PC-3 (cell line): ENCODE measurements around the gene BRPF1. TPM values are rescaled to one million over a fixed set of nuclear protein-coding genes. Genes with fewer than 3 reads are reported as not detected.

ENCODE experiments used
- ATAC-seq: fragments of 200-7000 bp; cut with Tn5 transposase; 2 replicates; pipeline ENCODE4 v1.9.1; 2020; ENCODE audit warnings: mild to moderate bottlenecking, moderate library complexity
- BruUV-seq: library from RNA; stranded (reverse); fragments of 400-500 nt; replicated peaks from 2 replicates; lab custom pipeline; 2021; lab: Mats Ljungman, UMichigan
- CTCF ChIA-PET: fragments of 300-600 bp; sonication (Branson Sonifier 250); formaldehyde crosslinking; loops from one replicate; lab custom pipeline; 2022; ENCODE audit warnings: antibody characterized with exemption; lab: Charles Lee
- POLR2A ChIA-PET: fragments of 300-600 bp; sonication (Branson Sonifier 250); formaldehyde crosslinking; loops from one replicate; lab custom pipeline; 2022; ENCODE audit warnings: antibody characterized with exemption; ENCODE audit not compliant: unreplicated experiment; lab: Charles Lee
- DNase-seq: peaks from one replicate; pipeline ENCODE4 v3.0.0-alpha.2; 2015
- H2AFZ ChIP-seq: fragments of 300-600 bp; sonication (generic); 2 replicates; pipeline ENCODE4 v1.6.0; 2016; ENCODE audit warnings: antibody characterized with exemption, low read length
- H3F3A ChIP-seq: fragments of 300-600 bp; sonication (generic); one replicate; pipeline ENCODE4 v1.6.0; 2017; ENCODE audit warnings: antibody characterized with exemption, low read length, control low read depth, mild to moderate bottlenecking; ENCODE audit not compliant: unreplicated experiment
- H3K27ac ChIP-seq: fragments of 300-600 bp; sonication (generic); 2 replicates; pipeline ENCODE4 v1.5.1; 2016; ENCODE audit warnings: mild to moderate bottlenecking, low read length
- H3K27me3 ChIP-seq: fragments of 300-600 bp; sonication (generic); 2 replicates; pipeline ENCODE4 v1.6.1; 2016; ENCODE audit warnings: low read length, mixed read lengths
- H3K36me3 ChIP-seq: fragments of 300-600 bp; sonication (generic); 2 replicates; pipeline ENCODE4 v1.6.1; 2016; ENCODE audit warnings: low read depth, mixed run types, low read length, mixed read lengths
- H3K4me1 ChIP-seq: fragments of 300-600 bp; sonication (generic); 2 replicates; pipeline ENCODE4 v1.5.1; 2016; ENCODE audit warnings: low read length; ENCODE audit not compliant: insufficient read depth
- H3K4me2 ChIP-seq: fragments of 300-600 bp; sonication (generic); 2 replicates; pipeline ENCODE4 v1.6.0; 2016; ENCODE audit warnings: low read length
- H3K4me3 ChIP-seq: fragments of 300-600 bp; sonication (generic); 2 replicates; pipeline ENCODE4 v1.5.1; 2016; ENCODE audit warnings: mild to moderate bottlenecking, low read length, mixed read lengths
- H3K79me2 ChIP-seq: fragments of 300-600 bp; sonication (generic); 2 replicates; pipeline ENCODE4 v1.6.1; 2017; ENCODE audit warnings: low read length, mixed read lengths
- H3K9ac ChIP-seq: fragments of 300-600 bp; sonication (generic); 2 replicates; pipeline ENCODE4 v1.6.0; 2016; ENCODE audit warnings: mild to moderate bottlenecking, low read length
- H3K9me2 ChIP-seq: fragments of 300-600 bp; sonication (generic); replicated peaks from 2 replicates; pipeline ENCODE4 v1.6.1; 2016; ENCODE audit warnings: mixed run types, low read length, mixed read lengths
- H3K9me3 ChIP-seq: fragments of 300-600 bp; sonication (generic); 2 replicates; pipeline ENCODE4 v1.6.1; 2016; ENCODE audit warnings: low read length, mixed read lengths
- H4K20me1 ChIP-seq: fragments of 300-600 bp; sonication (generic); 2 replicates; pipeline ENCODE4 v1.6.1; 2016; ENCODE audit warnings: low read length, mixed read lengths
- EZH2 ChIP-seq: fragments of 300-600 bp; sonication (generic); IDR thresholded peaks from one replicate; pipeline ENCODE4 v1.6.1; 2017; ENCODE audit warnings: antibody characterized with exemption, mild to moderate bottlenecking, low read length; ENCODE audit not compliant: unreplicated experiment
- EZH2phosphoT487 ChIP-seq: fragments of 300-600 bp; sonication (generic); IDR thresholded peaks from 2 replicates; pipeline ENCODE4 v1.6.1; 2018; ENCODE audit warnings: mild to moderate bottlenecking, antibody characterized with exemption, low read length, borderline replicate concordance
- intact Hi-C: fragments of 100-400 bp; cut with micrococcal nuclease; formaldehyde crosslinking; loops from 2 replicates; pipeline ENCODE4 v1.9.0; 2023
- total RNA-seq: library from RNA; depleted of rRNA; stranded (reverse); fragments of >200 nt; gene quantifications from 2 replicates; pipeline ENCODE4 v1.2.3, GENCODE V29; 2014
- TF ChIP-seq, protein P1 (sequence below): fragments of 300-600 bp; sonication (generic); conservative IDR thresholded peaks from 2 replicates; pipeline ENCODE4 v1.5.1; 2017; ENCODE audit warnings: antibody characterized with exemption, low read depth, mild to moderate bottlenecking, low read length

Gene BRPF1
- total RNA-seq, 1 experiment from 2014 or later, result 27.0 TPM

DNA sequence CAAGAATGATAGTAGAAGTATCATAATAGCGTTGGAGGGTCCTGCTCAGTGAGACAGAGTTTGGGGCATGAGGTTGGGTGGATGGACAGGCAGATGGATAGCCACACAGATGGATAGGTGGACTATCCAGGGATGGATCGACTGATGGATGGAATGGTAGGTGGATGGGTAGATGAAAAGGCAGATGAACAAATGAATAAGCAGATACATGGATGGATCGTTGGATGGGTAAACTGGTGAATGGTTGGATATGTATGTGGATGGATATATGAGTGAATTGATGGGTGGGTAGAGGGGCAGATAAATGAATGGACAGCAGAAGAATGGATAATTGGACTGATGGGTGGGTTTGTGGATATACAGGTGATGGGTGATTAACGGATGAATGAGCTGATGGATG, 18.4 kb upstream of the BRPF1 start:
- ATAC-seq, result no peak
- Histone ChIP-seq H3F3A (no peaks in the 10 kb centered on the region), H3K27me3 (peaks cover 28% of the 10 kb centered on the region), H3K9ac (no peak overlapping the region), H3K4me1 (peaks cover 7% of the 10 kb centered on the region), H3K27ac (no peak overlapping the region), H2AFZ (no peak overlapping the region), H3K36me3 (no peaks in the 10 kb centered on the region), H3K4me2 (no peak overlapping the region), H3K9me2 (no peaks in the 10 kb centered on the region), H4K20me1 (no peaks in the 10 kb centered on the region), H3K9me3 (no peaks in the 10 kb centered on the region), H3K79me2 (no peaks in the 10 kb centered on the region), H3K4me3 (no peak overlapping the region)
- ChIA-PET CTCF (no interaction called here), POLR2A (interaction anchor here (1.1 kb wide), 1 partner anchor 18 kb away, joined by 6 read pairs; no protein-coding TSS in a partner anchor)
- TF ChIP-seq EZH2phosphoT487, result no peak
- no peak for TF ChIP-seq EZH2
- TF ChIP-seq, protein P1, sequence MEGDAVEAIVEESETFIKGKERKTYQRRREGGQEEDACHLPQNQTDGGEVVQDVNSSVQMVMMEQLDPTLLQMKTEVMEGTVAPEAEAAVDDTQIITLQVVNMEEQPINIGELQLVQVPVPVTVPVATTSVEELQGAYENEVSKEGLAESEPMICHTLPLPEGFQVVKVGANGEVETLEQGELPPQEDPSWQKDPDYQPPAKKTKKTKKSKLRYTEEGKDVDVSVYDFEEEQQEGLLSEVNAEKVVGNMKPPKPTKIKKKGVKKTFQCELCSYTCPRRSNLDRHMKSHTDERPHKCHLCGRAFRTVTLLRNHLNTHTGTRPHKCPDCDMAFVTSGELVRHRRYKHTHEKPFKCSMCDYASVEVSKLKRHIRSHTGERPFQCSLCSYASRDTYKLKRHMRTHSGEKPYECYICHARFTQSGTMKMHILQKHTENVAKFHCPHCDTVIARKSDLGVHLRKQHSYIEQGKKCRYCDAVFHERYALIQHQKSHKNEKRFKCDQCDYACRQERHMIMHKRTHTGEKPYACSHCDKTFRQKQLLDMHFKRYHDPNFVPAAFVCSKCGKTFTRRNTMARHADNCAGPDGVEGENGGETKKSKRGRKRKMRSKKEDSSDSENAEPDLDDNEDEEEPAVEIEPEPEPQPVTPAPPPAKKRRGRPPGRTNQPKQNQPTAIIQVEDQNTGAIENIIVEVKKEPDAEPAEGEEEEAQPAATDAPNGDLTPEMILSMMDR, result no peak
- intact Hi-C loops, result loop anchor here (10.0 kb wide), 1 partner anchor 62 kb away; no protein-coding TSS in a partner anchor
- no peak for DNase-seq
- no TSS peak for BruUV-seq

- no peaks in the 10 kb centered on the region for H3K9me2 ChIP-seq
- no peaks in the 10 kb centered on the region for H4K20me1 ChIP-seq
- H3K4me3 ChIP-seq, result no peak overlapping the region
- TF ChIP-seq EZH2phosphoT487 (no peak), EZH2 (no peak)
- TF ChIP-seq, protein P1, result no peak
- H3K27me3 ChIP-seq, result peaks cover 28% of the 10 kb centered on the region
- H3K27ac ChIP-seq, result no peak overlapping the region
- CTCF ChIA-PET, result no interaction called here
- DNase-seq (peak; percentile 32), ATAC-seq (peak; percentile 48)
- no peaks in the 10 kb centered on the region for H3K36me3 ChIP-seq
- no peaks in the 10 kb centered on the region for H3F3A ChIP-seq
- H3K9ac ChIP-seq, result no peak overlapping the region
- H3K4me1 ChIP-seq, result peaks cover 7% of the 10 kb centered on the region
- no peaks in the 10 kb centered on the region for H3K9me3 ChIP-seq
- no TSS peak for BruUV-seq
- POLR2A ChIA-PET, result no interaction called here
- no peak overlapping the region for H2AFZ ChIP-seq
- H3K79me2 ChIP-seq, result no peaks in the 10 kb centered on the region
- intact Hi-C loops, result loop anchor here (5.0 to 10.0 kb wide), 3 partner anchors 60 to 217 kb away; partner anchors contain the start of genes ARPC4, CRELD1 and TADA3
- H3K4me2 ChIP-seq, result no peak overlapping the region
Measured at GRCh38 chr3:9715136-9715535, 16.4 kb upstream of the BRPF1 start.

DNA sequence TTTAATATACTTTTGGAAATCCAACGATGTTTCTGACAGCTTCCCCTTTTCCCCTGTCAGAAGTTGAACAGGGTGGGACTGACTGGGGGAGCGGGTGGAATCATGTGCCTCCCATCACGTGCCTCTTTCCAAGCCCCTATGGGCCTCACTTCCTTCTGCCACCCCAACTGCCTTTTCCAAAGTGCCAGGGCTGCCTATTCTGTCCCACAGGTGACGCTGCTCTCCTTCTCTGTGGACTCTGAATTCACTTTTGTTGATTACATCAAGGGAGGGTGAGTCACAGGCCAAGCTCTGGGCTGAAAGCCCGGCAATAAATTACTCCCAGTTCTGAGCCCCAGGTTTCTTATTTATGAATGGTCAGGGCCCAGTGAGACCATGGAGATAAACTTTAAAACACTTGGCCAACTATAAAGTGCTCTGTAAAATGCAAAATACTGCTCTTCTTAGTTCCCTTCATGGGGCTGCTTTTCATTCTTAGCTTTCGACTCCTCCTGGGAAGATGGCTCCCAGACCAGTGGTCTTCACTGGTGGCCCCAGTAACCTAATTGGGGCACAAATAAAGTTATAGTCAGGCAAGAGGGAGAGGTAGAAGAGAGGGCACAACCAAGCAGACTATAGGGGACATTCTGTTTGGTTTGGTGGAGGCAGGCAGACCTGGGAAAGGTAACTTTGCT, 15.6 kb upstream of the BRPF1 start:
- H3K4me3 ChIP-seq, result no peak overlapping the region
- H3K36me3 ChIP-seq, result no peaks in the 10 kb centered on the region
- peaks cover 23% of the 10 kb centered on the region for H3K27me3 ChIP-seq
- BruUV-seq, result no TSS peak
- intact Hi-C loops, result loop anchor here (1.0 to 10.0 kb wide), 6 partner anchors 15 to 216 kb away; partner anchors contain the start of genes ARPC4, BRPF1, CRELD1 and OGG1
- H3F3A ChIP-seq, result no peaks in the 10 kb centered on the region
- ATAC-seq (peak; percentile 98), DNase-seq (peak; percentile 96)
- peak overlapping the region; percentile 22; the same call in 1 of the 2 replicates for H3K4me2 ChIP-seq
- POLR2A ChIA-PET, result no interaction called here
- no peaks in the 10 kb centered on the region for H4K20me1 ChIP-seq
- TF ChIP-seq EZH2phosphoT487 (no peak), EZH2 (no peak)
- TF ChIP-seq, protein P1, result peak; percentile 98
- H3K4me1 ChIP-seq, result peaks cover 7% of the 10 kb centered on the region
- H3K9ac ChIP-seq, result no peak overlapping the region
- no peaks in the 10 kb centered on the region for H3K9me2 ChIP-seq
- H2AFZ ChIP-seq, result no peak overlapping the region
- no peaks in the 10 kb centered on the region for H3K9me3 ChIP-seq
- no peak overlapping the region for H3K27ac ChIP-seq
- no peaks in the 10 kb centered on the region for H3K79me2 ChIP-seq
- CTCF ChIA-PET, result interaction anchor here (0.5 to 1.2 kb wide), 5 partner anchors 12 to 502 kb away, joined by 3 to 6 read pairs (median 3); no protein-coding TSS in a partner anchor
